Suprapubic skin (tissue), 3 donors: Measurements from ENCODE around the gene DDRGK1.

Source experiments
- CTCF ChIP-seq, 2 donors: fragments of 200-600 bp in 1 of 2; fragments of 450-650 bp in 1 of 2; sonication (generic) in 1 of 2; IDR thresholded peaks; one replicate each; pipeline ENCODE4 v1.5.1; 2016 to 2019; ENCODE audit warnings: antibody characterized with exemption in 2 of 2, mild to moderate bottlenecking in 1 of 2, moderate library complexity in 1 of 2
- POLR2A ChIP-seq, 2 donors: fragments of 450-650 bp; IDR thresholded peaks; one replicate each; pipeline ENCODE4 v1.6.1; 2017; ENCODE audit warnings: antibody characterized with exemption in 2 of 2, mild to moderate bottlenecking in 2 of 2, moderate library complexity in 2 of 2

DNA sequence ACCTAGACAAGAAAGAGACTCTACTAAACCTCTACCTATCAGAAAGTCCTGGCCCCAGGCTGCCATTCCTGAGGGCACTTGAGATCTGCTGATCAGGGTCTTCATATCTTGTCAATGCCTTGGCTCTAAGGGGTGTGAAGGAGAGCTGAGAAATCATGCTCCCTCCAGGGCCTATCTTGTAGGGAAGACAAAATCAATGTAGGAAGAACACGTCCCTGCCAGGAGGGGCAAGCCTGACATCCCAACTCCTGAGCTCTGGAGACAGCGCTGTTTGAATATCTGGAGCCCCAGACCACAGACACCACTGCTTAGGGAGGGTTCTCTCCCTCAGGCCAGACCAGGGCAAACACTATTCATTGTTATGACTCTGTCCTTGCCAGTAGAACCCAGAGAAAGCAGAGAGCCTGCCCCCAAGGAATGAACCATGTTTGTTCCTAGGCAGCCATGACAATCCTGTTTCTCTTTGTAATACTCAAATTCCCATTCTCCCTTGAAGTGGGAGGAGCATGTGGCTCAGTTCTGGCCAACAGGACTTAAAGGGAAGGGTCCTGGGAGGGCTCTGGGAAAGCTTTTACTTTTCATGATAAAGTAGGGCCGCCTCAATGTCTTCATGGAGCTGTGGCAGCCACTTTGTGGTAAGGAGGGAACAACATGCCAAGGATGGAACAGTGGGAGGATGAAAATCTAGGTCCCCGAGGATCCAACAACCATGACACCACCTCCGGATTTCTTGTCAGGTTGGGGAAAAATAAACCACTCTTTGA is 43.0 kb downstream of the DDRGK1 start:
- TF ChIP-seq CTCF (IDR thresholded peaks at IDR 0.05) = no peak
- no peak for TF ChIP-seq POLR2A (IDR thresholded peaks at IDR 0.05)
